ENCODE results near the gene PHF21A.
"Not testable (repeated sequence)": the region's sequence is repeated elsewhere in the genome, so short reads cannot be mapped to it uniquely, and the experiment has no call there.

The PHF21A gene

GRCh38 chr11:46017341-46017740 is 103.9 kb downstream of the PHF21A start:
- no peak for ATAC-seq (ENCODE audit: insufficient read depth, low read depth)
- TF ChIP-seq EZH2 (IDR thresholded peaks at IDR 0.05; ENCODE audit: borderline replicate concordance, low read depth, low read length, severe bottlenecking) = no peak
- H3K4me1 ChIP-seq (ENCODE audit: insufficient read depth, low read length) = no peaks in the 10 kb centered on the region
- no peak overlapping the region for H3K4me3 ChIP-seq (ENCODE audit: low read depth in 1 of 2, low read length in 2 of 2)
- no peak overlapping the region for H3K4me2 ChIP-seq (ENCODE audit: insufficient read depth, low read length)
- no peak for DNase-seq
- no peak overlapping the region for H3K27ac ChIP-seq (ENCODE audit: low read length)
- no peaks in the 10 kb centered on the region for H3K36me3 ChIP-seq (ENCODE audit: insufficient read depth, low read length)
- H3K9ac ChIP-seq (ENCODE audit: low read depth, low read length) = no peak overlapping the region
- 0 out of 2 replicates have a peak, but pooled peaks cover 3% of the 10 kb centered on the region for H4K20me1 ChIP-seq (ENCODE audit: insufficient read depth, low read length)
- H3K27me3 ChIP-seq (ENCODE audit: insufficient read depth, low read length, poor library complexity) = no peaks in the 10 kb centered on the region
- no peaks in the 10 kb centered on the region; the same call in 1 of the 2 replicates for H3K79me2 ChIP-seq (ENCODE audit: insufficient read depth, low read length)
- H2AFZ ChIP-seq (ENCODE audit: low read depth, low read length) = no peak overlapping the region
- no peaks in the 10 kb centered on the region for H3K9me3 ChIP-seq (ENCODE audit: insufficient read depth, low read length, severe bottlenecking)

GRCh38 chr11:46015941-46016340 is 105.3 kb downstream of the PHF21A start:
- no peak for TF ChIP-seq CTCF (IDR thresholded peaks at IDR 0.05; ENCODE audit: borderline replicate concordance, extremely low read depth, low read length, poor library complexity, severe bottlenecking)
- no peak for TF ChIP-seq EZH2 (IDR thresholded peaks at IDR 0.05; ENCODE audit: borderline replicate concordance, low read depth, low read length, severe bottlenecking)
- Histone ChIP-seq H3K4me2 (ENCODE audit: insufficient read depth, low read length) (no peak overlapping the region), H2AFZ (ENCODE audit: low read depth, low read length) (no peak overlapping the region), H3K4me3 (ENCODE audit: low read depth in 1 of 2, low read length in 2 of 2) (no peak overlapping the region), H3K9me3 (ENCODE audit: insufficient read depth, low read length, severe bottlenecking) (no peaks in the 10 kb centered on the region), H3K9ac (ENCODE audit: low read depth, low read length) (no peak overlapping the region), H3K79me2 (ENCODE audit: insufficient read depth, low read length) (no peaks in the 10 kb centered on the region; the same call in 1 of the 2 replicates), H3K27ac (ENCODE audit: low read length) (no peak overlapping the region), H4K20me1 (ENCODE audit: insufficient read depth, low read length) (no peaks in the 10 kb centered on the region), H3K36me3 (ENCODE audit: insufficient read depth, low read length) (no peaks in the 10 kb centered on the region), H3K27me3 (ENCODE audit: insufficient read depth, low read length, poor library complexity) (no peaks in the 10 kb centered on the region), H3K4me1 (ENCODE audit: insufficient read depth, low read length) (no peaks in the 10 kb centered on the region)
- DNase-seq (no peak), ATAC-seq (ENCODE audit: insufficient read depth, low read depth) (no peak)

GRCh38 chr11:46014168-46014567 is 107.1 kb downstream of the PHF21A start:
- not testable (repeated sequence) for H4K20me1 ChIP-seq (ENCODE audit: insufficient read depth, low read length); H3K9ac ChIP-seq (ENCODE audit: low read depth, low read length); H3K9me3 ChIP-seq (ENCODE audit: insufficient read depth, low read length, severe bottlenecking); H3K79me2 ChIP-seq (ENCODE audit: insufficient read depth, low read length); H3K27me3 ChIP-seq (ENCODE audit: insufficient read depth, low read length, poor library complexity); ATAC-seq (ENCODE audit: insufficient read depth, low read depth); H3K36me3 ChIP-seq (ENCODE audit: insufficient read depth, low read length); DNase-seq; H2AFZ ChIP-seq (ENCODE audit: low read depth, low read length); H3K4me1 ChIP-seq (ENCODE audit: insufficient read depth, low read length); H3K27ac ChIP-seq (ENCODE audit: low read length); H3K4me3 ChIP-seq (ENCODE audit: low read depth in 1 of 2, low read length in 2 of 2); H3K4me2 ChIP-seq (ENCODE audit: insufficient read depth, low read length)

GRCh38 chr11:46012185-46012584 is 109.1 kb downstream of the PHF21A start:
- Histone ChIP-seq H3K27ac (ENCODE audit: low read length) (no peak overlapping the region), H4K20me1 (ENCODE audit: insufficient read depth, low read length) (no peaks in the 10 kb centered on the region), H3K79me2 (ENCODE audit: insufficient read depth, low read length) (no peaks in the 10 kb centered on the region), H3K4me1 (ENCODE audit: insufficient read depth, low read length) (no peaks in the 10 kb centered on the region), H2AFZ (ENCODE audit: low read depth, low read length) (no peak overlapping the region), H3K36me3 (ENCODE audit: insufficient read depth, low read length) (no peaks in the 10 kb centered on the region), H3K9me3 (ENCODE audit: insufficient read depth, low read length, severe bottlenecking) (no peaks in the 10 kb centered on the region), H3K27me3 (ENCODE audit: insufficient read depth, low read length, poor library complexity) (no peaks in the 10 kb centered on the region), H3K9ac (ENCODE audit: low read depth, low read length) (no peak overlapping the region), H3K4me2 (ENCODE audit: insufficient read depth, low read length) (no peak overlapping the region), H3K4me3 (ENCODE audit: low read depth in 1 of 2, low read length in 2 of 2) (no peak overlapping the region)
- no peak for TF ChIP-seq CTCF (IDR thresholded peaks at IDR 0.05; ENCODE audit: borderline replicate concordance, extremely low read depth, low read length, poor library complexity, severe bottlenecking)
- no peak for TF ChIP-seq EZH2 (IDR thresholded peaks at IDR 0.05; ENCODE audit: borderline replicate concordance, low read depth, low read length, severe bottlenecking)
- DNase-seq (no peak), ATAC-seq (ENCODE audit: insufficient read depth, low read depth) (no peak)

Measured in DND-41 (cell line).